ENCODE measurements around the gene PRKCA.

GRCh38 chr17:66397486-66397885 is 95.1 kb downstream of the PRKCA start:
- TF ChIP-seq, protein P1, sequence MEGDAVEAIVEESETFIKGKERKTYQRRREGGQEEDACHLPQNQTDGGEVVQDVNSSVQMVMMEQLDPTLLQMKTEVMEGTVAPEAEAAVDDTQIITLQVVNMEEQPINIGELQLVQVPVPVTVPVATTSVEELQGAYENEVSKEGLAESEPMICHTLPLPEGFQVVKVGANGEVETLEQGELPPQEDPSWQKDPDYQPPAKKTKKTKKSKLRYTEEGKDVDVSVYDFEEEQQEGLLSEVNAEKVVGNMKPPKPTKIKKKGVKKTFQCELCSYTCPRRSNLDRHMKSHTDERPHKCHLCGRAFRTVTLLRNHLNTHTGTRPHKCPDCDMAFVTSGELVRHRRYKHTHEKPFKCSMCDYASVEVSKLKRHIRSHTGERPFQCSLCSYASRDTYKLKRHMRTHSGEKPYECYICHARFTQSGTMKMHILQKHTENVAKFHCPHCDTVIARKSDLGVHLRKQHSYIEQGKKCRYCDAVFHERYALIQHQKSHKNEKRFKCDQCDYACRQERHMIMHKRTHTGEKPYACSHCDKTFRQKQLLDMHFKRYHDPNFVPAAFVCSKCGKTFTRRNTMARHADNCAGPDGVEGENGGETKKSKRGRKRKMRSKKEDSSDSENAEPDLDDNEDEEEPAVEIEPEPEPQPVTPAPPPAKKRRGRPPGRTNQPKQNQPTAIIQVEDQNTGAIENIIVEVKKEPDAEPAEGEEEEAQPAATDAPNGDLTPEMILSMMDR (conservative IDR thresholded peaks at IDR 0.05; ENCODE audit: low read depth in 2 of 2): no peak
- TF ChIP-seq REST (IDR thresholded peaks at IDR 0.05; ENCODE audit: unreplicated experiment) (no peak), POLR2AphosphoS5 (IDR thresholded peaks at IDR 0.05; ENCODE audit: low read depth) (no peak), EZH2 (IDR thresholded peaks at IDR 0.05; ENCODE audit: low read depth, unreplicated experiment) (no peak), JUNB (IDR thresholded peaks at IDR 0.05; ENCODE audit: unreplicated experiment) (no peak), ZNF114 (CRISPR knock-in tag; IDR thresholded peaks at IDR 0.05) (no peak), STAT1 (IDR thresholded peaks at IDR 0.05; ENCODE audit: unreplicated experiment) (no peak), CREB1 (CRISPR knock-in tag; IDR thresholded peaks at IDR 0.05; ENCODE audit: low read depth) (no peak), EZH2phosphoT487 (IDR thresholded peaks at IDR 0.05; ENCODE audit: unreplicated experiment) (no peak), ZNF331 (CRISPR knock-in tag; IDR thresholded peaks at IDR 0.05; ENCODE audit: low read depth) (no peak)
- TF ChIP-seq, protein P2, sequence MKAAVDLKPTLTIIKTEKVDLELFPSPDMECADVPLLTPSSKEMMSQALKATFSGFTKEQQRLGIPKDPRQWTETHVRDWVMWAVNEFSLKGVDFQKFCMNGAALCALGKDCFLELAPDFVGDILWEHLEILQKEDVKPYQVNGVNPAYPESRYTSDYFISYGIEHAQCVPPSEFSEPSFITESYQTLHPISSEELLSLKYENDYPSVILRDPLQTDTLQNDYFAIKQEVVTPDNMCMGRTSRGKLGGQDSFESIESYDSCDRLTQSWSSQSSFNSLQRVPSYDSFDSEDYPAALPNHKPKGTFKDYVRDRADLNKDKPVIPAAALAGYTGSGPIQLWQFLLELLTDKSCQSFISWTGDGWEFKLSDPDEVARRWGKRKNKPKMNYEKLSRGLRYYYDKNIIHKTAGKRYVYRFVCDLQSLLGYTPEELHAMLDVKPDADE (IDR thresholded peaks at IDR 0.05): no peak
